SJSA1 (cell line): ENCODE data around the gene EML1. TPM values are rescaled to one million over a fixed set of nuclear protein-coding genes. Genes with fewer than 3 reads are reported as not detected.
A peak's percentile ranks its signal among the peaks of the same experiment; 100 is the strongest.

ENCODE experiments used
- DNase-seq, 2 experiments: peaks; one replicate each; pipeline ENCODE4 v3.0.0-alpha.2; 2015 to 2020; ENCODE audit warnings: low spot score in 2 of 2, low read depth in 1 of 2
- H3K27ac ChIP-seq: fragments of 250-450 bp; sonication (Bioruptor Pico); 2 replicates; pipeline ENCODE4 v1.5.1; 2020; ENCODE audit warnings: mild to moderate bottlenecking, moderate library complexity
- H3K27me3 ChIP-seq: fragments of 250-450 bp; sonication (Bioruptor Pico); replicated peaks from 2 replicates; pipeline ENCODE4 v1.5.1; 2020; ENCODE audit warnings: mild to moderate bottlenecking, moderate library complexity
- H3K36me3 ChIP-seq: fragments of 250-450 bp; sonication (Bioruptor Pico); 2 replicates; pipeline ENCODE4 v1.5.1; 2020; ENCODE audit warnings: mild to moderate bottlenecking
- H3K4me1 ChIP-seq: fragments of 250-450 bp; sonication (Bioruptor Pico); replicated peaks from 2 replicates; pipeline ENCODE4 v1.6.1; 2021; ENCODE audit warnings: mild to moderate bottlenecking
- H3K4me3 ChIP-seq: fragments of 250-450 bp; sonication (Bioruptor Pico); 2 replicates; pipeline ENCODE4 v1.5.1; 2020; ENCODE audit warnings: mild to moderate bottlenecking
- H3K9me3 ChIP-seq: fragments of 250-450 bp; sonication (Bioruptor Pico); replicated peaks from 2 replicates; pipeline ENCODE4 v1.5.1; 2020; ENCODE audit warnings: mild to moderate bottlenecking
- total RNA-seq: library from RNA; depleted of rRNA; stranded (reverse); fragments of >200 nt; shearing (Covaris generic); gene quantifications from 2 replicates; pipeline ENCODE4 v1.2.3, GENCODE V29; 2014

Gene EML1
- total RNA-seq, 1 experiment from 2014 or later = 86.7 TPM

DNA sequence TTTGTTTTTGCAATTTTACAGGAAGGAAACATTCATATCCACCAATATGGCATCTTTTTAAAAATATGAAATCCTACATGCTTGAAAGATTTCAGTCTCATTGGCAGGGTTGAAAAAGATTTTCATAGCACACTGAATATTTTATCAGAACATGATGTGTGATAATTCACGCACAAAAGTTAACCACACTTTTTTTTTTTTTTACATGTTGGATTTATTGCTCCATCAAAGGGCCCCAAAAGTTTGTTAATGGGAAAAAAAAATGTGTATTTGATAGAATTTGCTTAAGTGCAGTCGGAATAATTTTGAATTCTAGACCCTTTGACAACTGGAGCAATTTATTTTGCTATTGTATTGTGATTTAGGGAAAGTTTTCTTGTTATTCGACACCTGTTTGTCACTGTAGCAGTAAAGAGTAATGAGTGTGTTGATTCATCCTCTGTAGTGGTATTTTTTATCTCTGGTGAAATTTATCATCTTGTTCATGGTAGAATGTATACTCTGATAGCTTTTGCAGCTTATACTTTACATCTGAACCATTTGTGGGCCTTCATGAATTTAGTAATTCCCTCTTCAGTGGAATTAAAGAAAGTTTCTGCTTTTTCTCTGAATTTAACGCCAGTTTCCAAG lies 1.1 kb downstream of the EML1 start:
- H3K27me3 ChIP-seq = no peaks in the 10 kb centered on the region
- H3K4me1 ChIP-seq = peaks cover 23% of the 10 kb centered on the region
- peaks cover 8% of the 10 kb centered on the region for H3K36me3 ChIP-seq
- DNase-seq = no peak
- H3K27ac ChIP-seq = no peak overlapping the region
- peak overlapping the region; percentile 79 for H3K4me3 ChIP-seq
- no peaks in the 10 kb centered on the region; the same call in 1 of the 2 replicates for H3K9me3 ChIP-seq

DNA sequence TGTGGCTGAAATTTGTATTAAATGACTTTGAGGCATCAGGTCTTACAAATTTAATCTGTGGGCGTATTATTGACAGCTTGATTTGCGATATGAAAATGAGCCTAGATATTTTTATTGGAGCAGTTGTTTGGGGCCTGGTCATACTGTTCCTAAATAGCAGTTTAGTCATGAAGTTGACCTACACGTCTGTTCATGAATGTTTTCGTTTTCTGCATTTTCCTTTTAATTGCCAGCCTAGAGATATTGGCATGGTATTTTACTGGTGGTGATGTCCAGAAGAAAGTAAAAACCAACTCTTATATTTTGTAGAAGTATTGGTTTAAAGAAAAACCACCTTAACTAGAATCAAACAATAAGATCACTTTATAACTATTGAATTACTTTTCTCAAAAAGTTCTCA lies 1.8 kb downstream of the EML1 start:
- peaks cover 13% of the 10 kb centered on the region for H3K36me3 ChIP-seq
- H3K9me3 ChIP-seq = no peaks in the 10 kb centered on the region; the same call in 1 of the 2 replicates
- DNase-seq = no peak
- peaks cover 20% of the 10 kb centered on the region for H3K4me1 ChIP-seq
- no peak overlapping the region for H3K27ac ChIP-seq
- no peak overlapping the region for H3K4me3 ChIP-seq
- no peaks in the 10 kb centered on the region for H3K27me3 ChIP-seq

DNA sequence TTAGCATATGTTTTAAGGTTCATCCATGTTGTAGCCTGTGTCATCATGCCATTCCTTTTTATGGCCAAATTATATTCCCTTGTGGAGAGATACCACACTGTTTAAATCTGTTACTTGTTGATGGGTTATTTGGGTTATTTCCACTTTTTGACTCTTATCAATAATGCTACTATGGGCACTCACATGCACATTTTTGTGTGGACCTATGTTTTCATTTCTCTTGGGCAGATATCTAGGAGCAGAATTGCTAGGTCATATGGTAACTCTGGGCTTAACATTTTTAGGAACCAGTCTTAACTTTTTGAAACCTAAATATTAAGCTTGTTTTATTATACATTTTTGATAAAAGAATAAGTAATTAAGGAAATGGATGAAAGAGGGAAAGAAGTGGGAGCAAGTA lies 4.0 kb downstream of the EML1 start:
- H3K9me3 ChIP-seq = no peaks in the 10 kb centered on the region; the same call in 1 of the 2 replicates
- peaks cover 11% of the 10 kb centered on the region for H3K36me3 ChIP-seq
- H3K4me1 ChIP-seq = peaks cover 17% of the 10 kb centered on the region
- no peak overlapping the region for H3K4me3 ChIP-seq
- H3K27me3 ChIP-seq = no peaks in the 10 kb centered on the region
- no peak overlapping the region for H3K27ac ChIP-seq
- no peak for DNase-seq

DNA sequence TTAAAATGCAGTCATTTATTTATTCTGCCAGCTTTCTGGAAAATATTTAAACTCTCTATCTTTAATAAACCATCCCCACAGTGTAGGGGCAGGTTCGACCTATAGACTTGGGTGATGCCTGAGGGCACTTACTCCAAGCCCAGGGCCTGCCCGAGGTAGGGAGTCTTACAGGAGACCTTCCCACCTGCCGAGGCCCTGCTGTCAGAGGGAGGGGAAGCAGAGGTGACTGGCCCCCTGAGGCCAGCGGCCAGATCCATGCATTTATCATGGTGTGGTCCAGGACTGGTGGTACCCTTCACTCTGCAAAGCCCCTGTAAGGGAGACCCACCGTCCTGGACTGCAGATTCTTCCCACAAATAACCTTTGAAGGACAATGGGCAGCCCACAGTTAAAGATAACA lies 7.6 kb downstream of the EML1 start:
- H3K4me1 ChIP-seq = peaks cover 9% of the 10 kb centered on the region
- H3K27ac ChIP-seq = no peak overlapping the region
- H3K36me3 ChIP-seq = peaks cover 6% of the 10 kb centered on the region
- no peaks in the 10 kb centered on the region for H3K9me3 ChIP-seq
- no peak for DNase-seq
- no peaks in the 10 kb centered on the region for H3K27me3 ChIP-seq
- H3K4me3 ChIP-seq = no peak overlapping the region

DNA sequence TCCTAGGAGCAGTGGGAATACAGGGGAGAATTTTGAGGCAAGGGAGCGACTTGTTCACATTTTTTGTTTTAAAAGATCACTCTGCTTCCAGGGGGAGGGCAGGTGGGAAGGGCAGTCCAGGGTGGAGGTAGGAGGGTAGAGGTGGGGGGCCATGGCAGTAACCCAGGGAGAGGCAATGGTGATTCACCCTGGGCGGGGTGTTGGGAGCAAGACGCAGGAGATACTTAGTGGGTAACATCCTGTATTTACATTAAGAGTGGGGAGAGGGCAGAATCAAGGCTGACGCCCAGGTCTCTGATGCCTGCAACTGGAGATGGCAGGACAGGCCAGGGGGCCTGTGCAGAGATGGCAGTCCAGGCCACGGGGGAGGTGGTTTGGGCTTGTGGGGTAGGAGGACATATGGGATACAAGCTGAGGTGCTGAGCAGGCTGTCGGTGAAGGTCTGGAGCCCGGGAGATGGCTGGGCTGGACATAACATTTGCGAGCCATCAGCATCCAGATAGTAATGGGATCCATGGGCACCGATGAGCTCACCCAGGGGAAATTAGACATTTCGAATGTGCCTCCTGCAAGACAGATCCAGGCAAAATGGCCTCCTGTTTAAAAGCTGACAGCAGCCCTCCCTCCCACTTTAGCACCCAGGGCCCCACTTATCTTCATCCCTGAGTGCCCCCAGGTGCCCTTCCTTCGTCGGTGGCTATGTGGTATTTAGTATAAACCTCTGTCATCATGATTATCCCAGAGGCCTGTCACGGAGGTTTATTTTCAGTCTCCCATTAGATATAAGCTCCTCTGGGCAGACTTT lies 9.3 kb downstream of the EML1 start:
- peaks cover 13% of the 10 kb centered on the region for H3K4me1 ChIP-seq
- peaks cover 10% of the 10 kb centered on the region for H3K36me3 ChIP-seq
- no peak for DNase-seq

DNA sequence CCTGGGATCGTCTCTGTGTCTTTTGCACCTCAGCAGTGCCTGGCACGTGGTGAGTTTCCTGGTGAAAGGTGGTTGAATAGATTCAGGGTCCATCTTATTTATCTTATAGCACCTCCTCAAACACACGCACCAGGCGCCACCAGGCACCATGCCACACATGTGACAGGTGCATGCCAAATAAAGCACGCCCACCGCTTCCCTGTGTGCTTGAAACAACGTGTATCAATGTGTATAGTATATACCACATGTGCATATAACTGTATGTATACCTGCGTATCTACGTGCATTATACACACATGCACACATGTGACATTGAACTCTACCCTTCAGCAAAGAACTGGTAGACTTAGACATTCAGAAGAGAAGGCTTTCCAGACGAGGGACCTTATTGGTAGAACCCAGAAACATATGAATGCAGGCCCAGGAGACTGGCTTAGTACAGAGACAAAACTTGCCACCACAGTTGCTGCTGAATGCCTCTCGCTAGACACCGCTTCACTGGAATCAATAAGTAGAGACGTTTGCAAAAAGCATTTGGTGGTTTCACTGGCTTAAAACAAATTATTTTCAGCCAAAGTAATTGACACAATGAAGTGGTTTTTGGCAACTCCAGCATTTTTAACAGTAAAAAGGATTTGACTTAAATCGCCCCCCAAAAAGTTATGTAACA lies 10.0 kb downstream of the EML1 start:
- Histone ChIP-seq H3K36me3 (peaks cover 12% of the 10 kb centered on the region), H3K9me3 (no peaks in the 10 kb centered on the region), H3K27ac (no peak overlapping the region), H3K4me3 (no peak overlapping the region), H3K27me3 (no peaks in the 10 kb centered on the region), H3K4me1 (peaks cover 21% of the 10 kb centered on the region)
- no peak for DNase-seq

More for the DNA sequence above, 9.3 kb downstream of the EML1 start:
- Histone ChIP-seq H3K27ac (no peak overlapping the region), H3K4me3 (no peak overlapping the region), H3K27me3 (no peaks in the 10 kb centered on the region), H3K9me3 (no peaks in the 10 kb centered on the region)

DNA sequence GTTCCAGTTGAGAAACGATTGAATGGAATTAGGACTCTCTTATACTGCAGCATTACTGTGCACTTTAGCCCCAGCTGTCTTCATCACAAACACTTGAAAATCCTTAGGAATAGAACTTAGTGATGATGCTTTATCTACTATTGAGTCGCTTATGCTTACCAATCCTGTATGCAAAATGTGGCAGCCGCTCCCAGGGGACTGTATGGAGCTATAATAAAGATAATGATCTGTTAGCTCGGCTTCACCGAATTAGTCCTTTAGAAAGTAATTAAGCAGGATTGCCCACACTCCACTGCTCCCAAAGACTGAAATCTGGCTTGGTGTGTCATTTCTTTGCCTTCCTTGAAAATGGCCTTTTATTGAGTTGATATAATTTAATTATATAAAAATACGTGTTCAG lies 10.6 kb downstream of the EML1 start:
- no peaks in the 10 kb centered on the region for H3K27me3 ChIP-seq
- peaks cover 24% of the 10 kb centered on the region for H3K4me1 ChIP-seq
- H3K27ac ChIP-seq = no peak overlapping the region
- no peak for DNase-seq
- H3K9me3 ChIP-seq = no peaks in the 10 kb centered on the region
- H3K36me3 ChIP-seq = peaks cover 12% of the 10 kb centered on the region
- no peak overlapping the region for H3K4me3 ChIP-seq

DNA sequence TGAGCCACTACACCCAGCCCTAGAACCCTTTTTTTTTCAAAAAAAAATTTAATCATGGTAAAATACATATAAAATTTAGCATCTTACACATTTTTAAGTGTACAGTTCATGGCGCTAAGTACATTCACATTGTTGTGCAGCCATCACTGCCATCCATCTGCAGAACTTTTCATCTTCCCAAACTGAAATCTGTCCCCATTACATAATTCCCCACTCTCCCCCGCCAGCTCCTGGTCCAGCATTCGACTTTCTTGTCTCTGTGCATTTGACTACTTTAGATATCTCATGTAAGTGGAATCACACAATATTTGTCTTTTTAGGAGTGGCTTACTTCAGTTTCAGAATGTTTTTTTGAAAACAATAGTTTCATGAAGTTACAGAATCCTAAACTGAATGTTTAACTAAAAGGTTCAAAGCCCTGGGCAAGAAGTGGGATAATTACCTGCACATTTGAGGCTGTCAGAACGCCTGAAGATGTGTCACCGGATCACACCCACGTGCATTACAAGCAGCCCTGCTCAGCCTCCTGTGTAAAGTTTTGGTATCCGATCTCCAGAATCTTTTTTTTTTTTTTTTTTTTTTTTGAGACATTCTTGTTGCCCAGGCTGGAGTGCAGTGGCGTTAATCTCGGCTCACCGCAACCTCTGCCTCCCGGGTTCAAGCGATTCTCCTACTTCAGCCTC lies 12.7 kb downstream of the EML1 start:
- H3K27me3 ChIP-seq = no peaks in the 10 kb centered on the region
- H3K27ac ChIP-seq = no peak overlapping the region
- no peak for DNase-seq
- peaks cover 9% of the 10 kb centered on the region for H3K36me3 ChIP-seq
- no peak overlapping the region for H3K4me3 ChIP-seq
- H3K4me1 ChIP-seq = peaks cover 25% of the 10 kb centered on the region
- H3K9me3 ChIP-seq = no peaks in the 10 kb centered on the region

DNA sequence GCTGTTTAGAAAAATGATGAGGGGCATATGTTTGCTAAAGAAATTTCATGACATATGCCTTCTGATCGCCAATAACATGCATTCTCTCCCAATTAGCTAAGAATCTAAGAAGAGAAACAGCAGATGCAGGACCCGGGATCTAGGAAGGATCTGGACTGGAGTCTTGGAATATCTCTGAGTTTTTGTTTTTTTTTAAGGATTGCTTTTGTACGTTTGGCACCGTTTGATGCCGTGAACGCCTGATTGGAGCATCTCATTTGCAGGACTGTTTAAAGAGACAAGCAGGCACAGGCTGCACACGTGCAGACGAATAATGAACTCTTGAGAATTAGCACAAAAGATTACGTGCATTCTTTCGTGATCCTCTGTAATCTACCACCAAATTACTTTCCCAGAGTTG lies 13.6 kb downstream of the EML1 start:
- Histone ChIP-seq H3K4me1 (peaks cover 29% of the 10 kb centered on the region), H3K27ac (no peak overlapping the region), H3K9me3 (no peaks in the 10 kb centered on the region), H3K27me3 (no peaks in the 10 kb centered on the region), H3K4me3 (no peak overlapping the region), H3K36me3 (peaks cover 9% of the 10 kb centered on the region)
- DNase-seq = no peak

DNA sequence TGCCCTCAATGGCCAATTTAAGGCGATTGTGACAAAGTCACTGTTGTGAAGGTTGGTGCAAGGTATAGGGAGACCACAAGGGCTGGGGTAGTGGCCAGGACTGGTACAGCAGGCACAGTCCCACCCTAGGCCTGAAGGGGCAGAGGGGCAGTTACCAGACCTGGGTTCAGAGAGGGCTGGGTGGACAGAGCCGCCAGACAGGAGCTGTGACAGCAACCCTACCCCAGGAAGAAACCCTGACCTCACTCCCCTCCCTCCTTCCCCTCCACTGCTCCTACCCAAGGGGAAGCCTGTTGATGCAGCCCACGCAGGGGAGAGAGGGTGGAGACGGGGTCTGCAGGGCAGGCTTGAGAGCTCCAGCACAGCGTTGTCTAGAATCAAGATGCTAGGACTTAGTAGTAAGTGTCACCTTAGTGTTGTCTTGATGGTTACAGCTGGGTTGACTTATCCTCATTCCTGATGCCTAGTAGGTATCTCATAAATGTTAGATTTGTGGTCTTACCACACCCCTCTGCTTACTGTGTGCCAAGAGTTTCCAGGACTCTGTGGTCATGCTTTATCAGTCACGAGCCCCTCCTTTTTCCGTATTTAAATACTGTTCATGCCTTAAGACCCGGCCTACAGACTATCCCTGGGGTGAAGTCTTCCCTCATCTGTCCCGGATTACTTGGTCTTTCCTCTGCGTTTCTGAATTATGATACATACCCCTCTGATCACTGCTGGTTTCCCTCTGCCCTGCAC lies 14.4 kb downstream of the EML1 start:
- H3K36me3 ChIP-seq = peaks cover 9% of the 10 kb centered on the region
- no peak overlapping the region for H3K4me3 ChIP-seq
- H3K27ac ChIP-seq = no peak overlapping the region; the same call in 1 of the 2 replicates
- peaks cover 29% of the 10 kb centered on the region for H3K4me1 ChIP-seq
- no peaks in the 10 kb centered on the region for H3K9me3 ChIP-seq
- DNase-seq = no peak
- H3K27me3 ChIP-seq = no peaks in the 10 kb centered on the region

DNA sequence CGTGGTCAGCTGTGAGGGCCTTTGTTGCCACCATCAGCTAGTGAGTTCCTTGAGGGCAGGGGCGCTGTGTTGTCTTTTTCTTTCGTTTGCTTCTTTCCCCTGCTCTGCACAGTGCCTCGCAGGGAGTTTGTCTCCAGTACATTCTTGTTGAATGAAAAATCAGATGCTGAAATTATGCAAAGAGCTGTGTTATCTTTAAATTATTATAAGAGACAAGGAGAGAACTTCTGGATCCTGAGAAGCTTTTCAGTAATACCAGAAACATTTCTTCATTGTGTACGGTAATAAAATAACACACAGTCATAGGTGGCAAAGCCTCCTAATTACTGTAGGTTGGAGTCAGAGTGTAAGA lies 14.9 kb downstream of the EML1 start:
- Histone ChIP-seq H3K9me3 (no peaks in the 10 kb centered on the region), H3K27me3 (no peaks in the 10 kb centered on the region), H3K36me3 (peaks cover 9% of the 10 kb centered on the region), H3K4me1 (peaks cover 33% of the 10 kb centered on the region), H3K27ac (no peak overlapping the region; the same call in 1 of the 2 replicates), H3K4me3 (no peak overlapping the region)
- DNase-seq = no peak

DNA sequence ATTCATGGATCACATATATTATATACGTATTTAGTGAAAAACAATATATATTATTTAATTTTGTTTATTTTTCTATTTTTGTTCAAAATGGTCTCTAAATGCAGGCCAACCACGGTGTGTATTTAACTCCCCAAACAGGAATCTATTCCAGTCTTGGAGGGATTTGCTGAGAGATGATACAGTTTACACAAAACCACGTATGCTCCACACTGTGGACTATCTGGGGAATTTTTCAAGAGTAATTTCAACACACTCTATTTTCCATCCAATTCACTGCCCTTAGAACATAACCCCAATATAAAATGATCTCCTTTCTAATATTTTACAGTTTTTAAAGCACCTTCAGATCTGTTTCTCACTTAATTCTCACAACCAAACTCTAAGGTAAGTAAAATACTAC lies 15.3 kb downstream of the EML1 start:
- DNase-seq = no peak
- H3K27me3 ChIP-seq = no peaks in the 10 kb centered on the region
- H3K27ac ChIP-seq = no peak overlapping the region
- peaks cover 35% of the 10 kb centered on the region for H3K4me1 ChIP-seq
- H3K36me3 ChIP-seq = peaks cover 9% of the 10 kb centered on the region
- H3K9me3 ChIP-seq = no peaks in the 10 kb centered on the region
- no peak overlapping the region for H3K4me3 ChIP-seq

DNA sequence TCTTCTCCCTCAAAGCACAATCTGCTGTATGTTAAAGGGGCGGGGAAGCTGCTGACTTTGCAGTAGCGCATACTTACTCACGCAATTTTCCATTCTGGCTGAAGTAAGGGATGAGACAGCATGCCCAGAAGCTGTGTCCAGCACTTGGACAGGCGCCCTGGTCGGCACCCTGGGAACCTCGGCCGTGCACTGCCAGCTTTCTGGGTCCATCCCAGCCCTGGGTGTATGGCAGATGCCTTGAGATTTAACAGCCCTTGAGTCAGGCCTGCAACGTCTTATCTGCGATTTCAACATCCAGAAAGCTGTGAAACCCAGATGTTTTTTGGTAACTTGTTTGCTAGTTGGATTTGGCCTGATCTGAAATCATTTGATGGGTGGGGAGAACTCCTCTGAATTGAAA lies 16.1 kb downstream of the EML1 start:
- H3K9me3 ChIP-seq = no peaks in the 10 kb centered on the region
- no peak for DNase-seq
- peaks cover 35% of the 10 kb centered on the region for H3K4me1 ChIP-seq
- H3K27ac ChIP-seq = no peak overlapping the region
- no peaks in the 10 kb centered on the region for H3K27me3 ChIP-seq
- no peak overlapping the region for H3K4me3 ChIP-seq
- peaks cover 9% of the 10 kb centered on the region; the same call in 1 of the 2 replicates for H3K36me3 ChIP-seq
